GM23338 (cell line): ENCODE results near the gene ADAMTS19. TPM values are rescaled to one million over a fixed set of nuclear protein-coding genes. Genes with fewer than 3 reads are reported as not detected.

Source experiments
- ATAC-seq: fragments of 200-7000 bp; cut with Tn5 transposase; 3 replicates; pipeline ENCODE4 v1.9.1; 2020
- DNase-seq: peaks from one replicate; pipeline ENCODE4 v3.0.0-alpha.2; 2015; ENCODE audit warnings: low spot score
- H2AFZ ChIP-seq: fragments of 200-600 bp; sonication (generic); 2 replicates; pipeline ENCODE4 v1.8.0; 2016; ENCODE audit warnings: antibody characterized with exemption, mild to moderate bottlenecking, moderate library complexity
- H3F3A ChIP-seq: fragments of 200-600 bp; sonication (generic); replicated peaks from 2 replicates; pipeline ENCODE4 v1.8.0; 2017; ENCODE audit warnings: antibody characterized with exemption, mixed run types, low read depth
- H3K27ac ChIP-seq: fragments of 200-600 bp; sonication (generic); 2 replicates; pipeline ENCODE4 v1.6.1; 2016; ENCODE audit warnings: low read depth
- H3K27me3 ChIP-seq: fragments of 200-600 bp; sonication (generic); 2 replicates; pipeline ENCODE4 v1.8.0; 2016; ENCODE audit warnings: mild to moderate bottlenecking, mixed run types, moderate library complexity; ENCODE audit not compliant: insufficient read depth
- H3K36me3 ChIP-seq: fragments of 200-600 bp; sonication (generic); 2 replicates; pipeline ENCODE4 v1.8.0; 2016; ENCODE audit warnings: mild to moderate bottlenecking; ENCODE audit not compliant: insufficient read depth
- H3K4me1 ChIP-seq: fragments of 200-600 bp; sonication (generic); 2 replicates; pipeline ENCODE4 v1.8.0; 2016; ENCODE audit warnings: mild to moderate bottlenecking, moderate library complexity; ENCODE audit not compliant: insufficient read depth
- H3K4me2 ChIP-seq: fragments of 200-600 bp; sonication (generic); 2 replicates; pipeline ENCODE4 v1.7.1; 2017; ENCODE audit warnings: mixed run types
- H3K4me3 ChIP-seq: fragments of 200-600 bp; sonication (generic); 2 replicates; pipeline ENCODE4 v1.6.1; 2016; ENCODE audit warnings: mixed run types
- H3K79me2 ChIP-seq: fragments of 200-600 bp; sonication (generic); replicated peaks from 2 replicates; pipeline ENCODE4 v1.8.0; 2017; ENCODE audit warnings: mild to moderate bottlenecking; ENCODE audit not compliant: insufficient read depth
- H3K9me2 ChIP-seq: fragments of 200-600 bp; sonication (generic); 2 replicates; pipeline ENCODE4 v1.8.0; 2017; ENCODE audit not compliant: insufficient read depth
- H4K20me1 ChIP-seq: fragments of 200-600 bp; sonication (generic); replicated peaks from 2 replicates; pipeline ENCODE4 v1.8.0; 2017; ENCODE audit warnings: mild to moderate bottlenecking; ENCODE audit not compliant: insufficient read depth
- H3K27ac Mint-ChIP-seq: 2 replicates; pipeline ENCODE4 v1.8.0; 2020; ENCODE audit warnings: inconsistent platforms, mild to moderate bottlenecking, moderate library complexity, mixed read lengths
- H3K27me3 Mint-ChIP-seq: 3 replicates; pipeline ENCODE4 v1.8.0; 2022; ENCODE audit warnings: low read depth, mild to moderate bottlenecking, moderate library complexity, mixed read lengths, inconsistent platforms; ENCODE audit not compliant: insufficient read depth, poor library complexity
- H3K36me3 Mint-ChIP-seq: 3 replicates; pipeline ENCODE4 v1.8.0; 2021; ENCODE audit warnings: low read depth, mild to moderate bottlenecking, inconsistent platforms, moderate library complexity, mixed read lengths
- H3K4me1 Mint-ChIP-seq: 3 replicates; pipeline ENCODE4 v1.8.0; 2020; ENCODE audit warnings: mild to moderate bottlenecking, inconsistent platforms, mixed read lengths
- H3K4me3 Mint-ChIP-seq: 3 replicates; pipeline ENCODE4 v1.8.0; 2021; ENCODE audit warnings: moderate library complexity, mild to moderate bottlenecking, inconsistent platforms, mixed read lengths
- H3K9me3 Mint-ChIP-seq: 3 replicates; pipeline ENCODE4 v1.8.0; 2020; ENCODE audit warnings: moderate library complexity, mild to moderate bottlenecking, inconsistent platforms, mixed read lengths
- CREB1 ChIP-seq: fragments of 250-450 bp; sonication (Bioruptor Pico); IDR thresholded peaks from 2 replicates; pipeline ENCODE4 v1.5.0; 2020; ENCODE audit warnings: low read depth, mild to moderate bottlenecking, moderate library complexity
- EZH2 ChIP-seq: fragments of 200-600 bp; sonication (generic); IDR thresholded peaks from one replicate; pipeline ENCODE4 v1.8.0; 2017; ENCODE audit warnings: antibody characterized with exemption, mild to moderate bottlenecking, low read depth; ENCODE audit not compliant: unreplicated experiment
- EZH2phosphoT487 ChIP-seq: fragments of 200-600 bp; sonication (generic); IDR thresholded peaks from one replicate; pipeline ENCODE4 v1.8.1; 2018; ENCODE audit warnings: antibody characterized with exemption; ENCODE audit not compliant: unreplicated experiment
- JUNB ChIP-seq: IDR thresholded peaks from one replicate; pipeline ENCODE4 v1.6.1; 2016; ENCODE audit warnings: antibody characterized with exemption; ENCODE audit not compliant: unreplicated experiment
- NANOG ChIP-seq: IDR thresholded peaks from 2 replicates; pipeline ENCODE4 v1.6.1; 2016; ENCODE audit warnings: antibody characterized with exemption, borderline replicate concordance
- POLR2AphosphoS5 ChIP-seq: IDR thresholded peaks from 2 replicates; pipeline ENCODE4 v1.6.1; 2016; ENCODE audit warnings: antibody characterized with exemption, low read depth
- STAT1 ChIP-seq: IDR thresholded peaks from one replicate; pipeline ENCODE4 v1.6.1; 2016; ENCODE audit warnings: antibody characterized with exemption; ENCODE audit not compliant: unreplicated experiment
- ZNF114 ChIP-seq: fragments of 250-450 bp; sonication (Bioruptor Pico); IDR thresholded peaks from 2 replicates; pipeline ENCODE4 v1.5.0; 2020; ENCODE audit warnings: mild to moderate bottlenecking, moderate library complexity
- ZNF331 ChIP-seq: fragments of 250-450 bp; sonication (Bioruptor Pico); IDR thresholded peaks from 2 replicates; pipeline ENCODE4 v1.5.0; 2020; ENCODE audit warnings: low read depth, mild to moderate bottlenecking, moderate library complexity
- polyA plus RNA-seq: library from polyadenylated mRNA; unstranded; fragments of >200 nt; fragmentation: Nextera tagmentation; extraction: Ambion mirVana; gene quantifications from 2 replicates; pipeline ENCODE4 v1.2.1, GENCODE V29; 2016
- total RNA-seq: library from RNA; depleted of rRNA; stranded (reverse); fragments of >200 nt; shearing (Covaris generic); gene quantifications from 2 replicates; pipeline ENCODE4 v1.2.3, GENCODE V29; 2014
- TF ChIP-seq, protein P1 (sequence below), 2 experiments: fragments of 200-600 bp in 1 of 2; sonication (generic) in 1 of 2; conservative IDR thresholded peaks; 2 replicates each; pipeline versions ENCODE4 v1.5.1 to v1.6.1; 2016 to 2017; ENCODE audit warnings: antibody characterized with exemption in 2 of 2, low read depth in 2 of 2, mild to moderate bottlenecking in 2 of 2, moderate library complexity in 1 of 2
- TF ChIP-seq, protein P2 (sequence below): fragments of 250-450 bp; sonication (Bioruptor Pico); IDR thresholded peaks from 2 replicates; pipeline ENCODE4 v1.5.0; 2020; ENCODE audit warnings: mild to moderate bottlenecking, moderate library complexity
- TF ChIP-seq, protein P3 (sequence below): IDR thresholded peaks from one replicate; pipeline ENCODE4 v1.6.1; 2018; ENCODE audit warnings: antibody characterized with exemption; ENCODE audit not compliant: unreplicated experiment
- TF ChIP-seq, protein P4 (sequence below): IDR thresholded peaks from 2 replicates; pipeline ENCODE4 v1.6.1; 2016; ENCODE audit warnings: antibody characterized with exemption

The ADAMTS19 gene
- total and polyA plus RNA-seq, 2 experiments from 2014 or later = 6.0 to 27.4 TPM

DNA sequence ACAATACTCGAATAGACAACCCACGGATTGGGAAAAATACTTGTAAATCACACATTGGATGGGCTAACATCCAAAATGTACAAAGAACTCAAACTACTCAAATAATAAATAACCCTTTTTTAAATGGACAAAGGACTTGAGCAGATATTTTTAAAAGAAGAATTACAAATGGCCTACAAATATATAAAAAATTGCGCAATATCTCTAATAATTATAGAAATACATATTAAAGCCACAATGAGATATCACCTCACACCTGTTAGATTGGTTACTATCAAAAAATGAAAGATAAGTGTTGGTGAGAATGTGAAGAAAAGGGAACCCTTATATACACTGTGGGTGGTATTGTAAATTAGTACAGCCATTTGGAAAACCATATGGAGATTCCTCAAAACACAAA, 40.8 kb upstream of the ADAMTS19 start:
- Histone ChIP-seq H3K36me3 (no peaks in the 10 kb centered on the region), H3K79me2 (no peaks in the 10 kb centered on the region), H3K4me1 (no peaks in the 10 kb centered on the region), H3K27ac (no peak overlapping the region), H3K9me2 (no peaks in the 10 kb centered on the region), H3K4me3 (no peak overlapping the region), H2AFZ (no peak overlapping the region), H3K27me3 (no peaks in the 10 kb centered on the region), H3K4me2 (no peak overlapping the region), H4K20me1 (no peaks in the 10 kb centered on the region), H3F3A (no peaks in the 10 kb centered on the region)
- no peak overlapping the region for H3K27ac Mint-ChIP-seq
- H3K27me3 Mint-ChIP-seq = no peaks in the 10 kb centered on the region
- DNase-seq = no peak
- no peaks in the 10 kb centered on the region; the same call in 2 of the 3 replicates for H3K4me1 Mint-ChIP-seq
- H3K36me3 Mint-ChIP-seq = no peaks in the 10 kb centered on the region
- TF ChIP-seq ZNF114 (CRISPR knock-in tag) = no peak
- TF ChIP-seq, protein P1, sequence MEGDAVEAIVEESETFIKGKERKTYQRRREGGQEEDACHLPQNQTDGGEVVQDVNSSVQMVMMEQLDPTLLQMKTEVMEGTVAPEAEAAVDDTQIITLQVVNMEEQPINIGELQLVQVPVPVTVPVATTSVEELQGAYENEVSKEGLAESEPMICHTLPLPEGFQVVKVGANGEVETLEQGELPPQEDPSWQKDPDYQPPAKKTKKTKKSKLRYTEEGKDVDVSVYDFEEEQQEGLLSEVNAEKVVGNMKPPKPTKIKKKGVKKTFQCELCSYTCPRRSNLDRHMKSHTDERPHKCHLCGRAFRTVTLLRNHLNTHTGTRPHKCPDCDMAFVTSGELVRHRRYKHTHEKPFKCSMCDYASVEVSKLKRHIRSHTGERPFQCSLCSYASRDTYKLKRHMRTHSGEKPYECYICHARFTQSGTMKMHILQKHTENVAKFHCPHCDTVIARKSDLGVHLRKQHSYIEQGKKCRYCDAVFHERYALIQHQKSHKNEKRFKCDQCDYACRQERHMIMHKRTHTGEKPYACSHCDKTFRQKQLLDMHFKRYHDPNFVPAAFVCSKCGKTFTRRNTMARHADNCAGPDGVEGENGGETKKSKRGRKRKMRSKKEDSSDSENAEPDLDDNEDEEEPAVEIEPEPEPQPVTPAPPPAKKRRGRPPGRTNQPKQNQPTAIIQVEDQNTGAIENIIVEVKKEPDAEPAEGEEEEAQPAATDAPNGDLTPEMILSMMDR (conservative IDR thresholded peaks at IDR 0.05; ENCODE audit: low read depth in 2 of 2) = no peak
- TF ChIP-seq, protein P2, sequence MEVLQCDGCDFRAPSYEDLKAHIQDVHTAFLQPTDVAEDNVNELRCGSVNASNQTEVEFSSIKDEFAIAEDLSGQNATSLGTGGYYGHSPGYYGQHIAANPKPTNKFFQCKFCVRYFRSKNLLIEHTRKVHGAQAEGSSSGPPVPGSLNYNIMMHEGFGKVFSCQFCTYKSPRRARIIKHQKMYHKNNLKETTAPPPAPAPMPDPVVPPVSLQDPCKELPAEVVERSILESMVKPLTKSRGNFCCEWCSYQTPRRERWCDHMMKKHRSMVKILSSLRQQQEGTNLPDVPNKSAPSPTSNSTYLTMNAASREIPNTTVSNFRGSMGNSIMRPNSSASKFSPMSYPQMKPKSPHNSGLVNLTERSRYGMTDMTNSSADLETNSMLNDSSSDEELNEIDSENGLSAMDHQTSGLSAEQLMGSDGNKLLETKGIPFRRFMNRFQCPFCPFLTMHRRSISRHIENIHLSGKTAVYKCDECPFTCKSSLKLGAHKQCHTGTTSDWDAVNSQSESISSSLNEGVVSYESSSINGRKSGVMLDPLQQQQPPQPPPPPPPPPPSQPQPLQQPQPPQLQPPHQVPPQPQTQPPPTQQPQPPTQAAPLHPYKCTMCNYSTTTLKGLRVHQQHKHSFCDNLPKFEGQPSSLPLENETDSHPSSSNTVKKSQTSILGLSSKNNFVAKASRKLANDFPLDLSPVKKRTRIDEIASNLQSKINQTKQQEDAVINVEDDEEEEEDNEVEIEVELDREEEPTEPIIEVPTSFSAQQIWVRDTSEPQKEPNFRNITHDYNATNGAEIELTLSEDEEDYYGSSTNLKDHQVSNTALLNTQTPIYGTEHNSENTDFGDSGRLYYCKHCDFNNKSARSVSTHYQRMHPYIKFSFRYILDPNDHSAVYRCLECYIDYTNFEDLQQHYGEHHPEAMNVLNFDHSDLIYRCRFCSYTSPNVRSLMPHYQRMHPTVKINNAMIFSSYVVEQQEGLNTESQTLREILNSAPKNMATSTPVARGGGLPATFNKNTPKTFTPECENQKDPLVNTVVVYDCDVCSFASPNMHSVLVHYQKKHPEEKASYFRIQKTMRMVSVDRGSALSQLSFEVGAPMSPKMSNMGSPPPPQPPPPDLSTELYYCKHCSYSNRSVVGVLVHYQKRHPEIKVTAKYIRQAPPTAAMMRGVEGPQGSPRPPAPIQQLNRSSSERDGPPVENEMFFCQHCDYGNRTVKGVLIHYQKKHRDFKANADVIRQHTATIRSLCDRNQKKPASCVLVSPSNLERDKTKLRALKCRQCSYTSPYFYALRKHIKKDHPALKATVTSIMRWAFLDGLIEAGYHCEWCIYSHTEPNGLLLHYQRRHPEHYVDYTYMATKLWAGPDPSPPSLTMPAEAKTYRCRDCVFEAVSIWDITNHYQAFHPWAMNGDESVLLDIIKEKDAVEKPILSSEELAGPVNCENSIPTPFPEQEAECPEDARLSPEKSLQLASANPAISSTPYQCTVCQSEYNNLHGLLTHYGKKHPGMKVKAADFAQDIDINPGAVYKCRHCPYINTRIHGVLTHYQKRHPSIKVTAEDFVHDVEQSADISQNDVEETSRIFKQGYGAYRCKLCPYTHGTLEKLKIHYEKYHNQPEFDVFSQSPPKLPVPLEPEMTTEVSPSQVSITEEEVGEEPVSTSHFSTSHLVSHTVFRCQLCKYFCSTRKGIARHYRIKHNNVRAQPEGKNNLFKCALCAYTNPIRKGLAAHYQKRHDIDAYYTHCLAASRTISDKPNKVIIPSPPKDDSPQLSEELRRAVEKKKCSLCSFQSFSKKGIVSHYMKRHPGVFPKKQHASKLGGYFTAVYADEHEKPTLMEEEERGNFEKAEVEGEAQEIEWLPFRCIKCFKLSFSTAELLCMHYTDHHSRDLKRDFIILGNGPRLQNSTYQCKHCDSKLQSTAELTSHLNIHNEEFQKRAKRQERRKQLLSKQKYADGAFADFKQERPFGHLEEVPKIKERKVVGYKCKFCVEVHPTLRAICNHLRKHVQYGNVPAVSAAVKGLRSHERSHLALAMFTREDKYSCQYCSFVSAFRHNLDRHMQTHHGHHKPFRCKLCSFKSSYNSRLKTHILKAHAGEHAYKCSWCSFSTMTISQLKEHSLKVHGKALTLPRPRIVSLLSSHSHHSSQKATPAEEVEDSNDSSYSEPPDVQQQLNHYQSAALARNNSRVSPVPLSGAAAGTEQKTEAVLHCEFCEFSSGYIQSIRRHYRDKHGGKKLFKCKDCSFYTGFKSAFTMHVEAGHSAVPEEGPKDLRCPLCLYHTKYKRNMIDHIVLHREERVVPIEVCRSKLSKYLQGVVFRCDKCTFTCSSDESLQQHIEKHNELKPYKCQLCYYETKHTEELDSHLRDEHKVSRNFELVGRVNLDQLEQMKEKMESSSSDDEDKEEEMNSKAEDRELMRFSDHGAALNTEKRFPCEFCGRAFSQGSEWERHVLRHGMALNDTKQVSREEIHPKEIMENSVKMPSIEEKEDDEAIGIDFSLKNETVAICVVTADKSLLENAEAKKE (CRISPR knock-in tag) = no peak
- TF ChIP-seq EZH2 = no peak
- TF ChIP-seq NANOG = no peak
- TF ChIP-seq CREB1 (CRISPR knock-in tag) = no peak
- TF ChIP-seq, protein P3, sequence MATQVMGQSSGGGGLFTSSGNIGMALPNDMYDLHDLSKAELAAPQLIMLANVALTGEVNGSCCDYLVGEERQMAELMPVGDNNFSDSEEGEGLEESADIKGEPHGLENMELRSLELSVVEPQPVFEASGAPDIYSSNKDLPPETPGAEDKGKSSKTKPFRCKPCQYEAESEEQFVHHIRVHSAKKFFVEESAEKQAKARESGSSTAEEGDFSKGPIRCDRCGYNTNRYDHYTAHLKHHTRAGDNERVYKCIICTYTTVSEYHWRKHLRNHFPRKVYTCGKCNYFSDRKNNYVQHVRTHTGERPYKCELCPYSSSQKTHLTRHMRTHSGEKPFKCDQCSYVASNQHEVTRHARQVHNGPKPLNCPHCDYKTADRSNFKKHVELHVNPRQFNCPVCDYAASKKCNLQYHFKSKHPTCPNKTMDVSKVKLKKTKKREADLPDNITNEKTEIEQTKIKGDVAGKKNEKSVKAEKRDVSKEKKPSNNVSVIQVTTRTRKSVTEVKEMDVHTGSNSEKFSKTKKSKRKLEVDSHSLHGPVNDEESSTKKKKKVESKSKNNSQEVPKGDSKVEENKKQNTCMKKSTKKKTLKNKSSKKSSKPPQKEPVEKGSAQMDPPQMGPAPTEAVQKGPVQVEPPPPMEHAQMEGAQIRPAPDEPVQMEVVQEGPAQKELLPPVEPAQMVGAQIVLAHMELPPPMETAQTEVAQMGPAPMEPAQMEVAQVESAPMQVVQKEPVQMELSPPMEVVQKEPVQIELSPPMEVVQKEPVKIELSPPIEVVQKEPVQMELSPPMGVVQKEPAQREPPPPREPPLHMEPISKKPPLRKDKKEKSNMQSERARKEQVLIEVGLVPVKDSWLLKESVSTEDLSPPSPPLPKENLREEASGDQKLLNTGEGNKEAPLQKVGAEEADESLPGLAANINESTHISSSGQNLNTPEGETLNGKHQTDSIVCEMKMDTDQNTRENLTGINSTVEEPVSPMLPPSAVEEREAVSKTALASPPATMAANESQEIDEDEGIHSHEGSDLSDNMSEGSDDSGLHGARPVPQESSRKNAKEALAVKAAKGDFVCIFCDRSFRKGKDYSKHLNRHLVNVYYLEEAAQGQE = no peak
- no peak for TF ChIP-seq EZH2phosphoT487
- TF ChIP-seq POLR2AphosphoS5 = no peak
- no peak for TF ChIP-seq STAT1
- no peak for TF ChIP-seq ZNF331
- TF ChIP-seq, protein P4, sequence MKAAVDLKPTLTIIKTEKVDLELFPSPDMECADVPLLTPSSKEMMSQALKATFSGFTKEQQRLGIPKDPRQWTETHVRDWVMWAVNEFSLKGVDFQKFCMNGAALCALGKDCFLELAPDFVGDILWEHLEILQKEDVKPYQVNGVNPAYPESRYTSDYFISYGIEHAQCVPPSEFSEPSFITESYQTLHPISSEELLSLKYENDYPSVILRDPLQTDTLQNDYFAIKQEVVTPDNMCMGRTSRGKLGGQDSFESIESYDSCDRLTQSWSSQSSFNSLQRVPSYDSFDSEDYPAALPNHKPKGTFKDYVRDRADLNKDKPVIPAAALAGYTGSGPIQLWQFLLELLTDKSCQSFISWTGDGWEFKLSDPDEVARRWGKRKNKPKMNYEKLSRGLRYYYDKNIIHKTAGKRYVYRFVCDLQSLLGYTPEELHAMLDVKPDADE = no peak
- no peak for TF ChIP-seq JUNB
- no peaks in the 10 kb centered on the region; the same call in 1 of the 3 replicates for H3K9me3 Mint-ChIP-seq
- ATAC-seq = no peak
- no peak overlapping the region for H3K4me3 Mint-ChIP-seq
